ENCODE measurements around the gene RPS2.

GRCh38 chr16:1983544-1984346, 19.1 kb upstream of the RPS2 start, which contains the start of gene GFER:
- TF ChIP-seq CTCF (IDR thresholded peaks at IDR 0.05; ENCODE audit: insufficient read depth, low read length) (peak; percentile 48), REST (IDR thresholded peaks at IDR 0.05; ENCODE audit: insufficient replicate concordance, low read depth) (peak; percentile 25), POLR2AphosphoS5 (IDR thresholded peaks at IDR 0.05; ENCODE audit: low read depth) (peak; percentile 12; the same call in 1 of the 2 replicates), GABPA (IDR thresholded peaks at IDR 0.05; ENCODE audit: low read depth) (no peak), SPI1 (IDR thresholded peaks at IDR 0.05; ENCODE audit: borderline replicate concordance, low read depth) (no peak)

Measured in HL-60 (cell line).